Inflammatory macrophage treated with lipopolysaccharide for 1 hour (primary cell): Measurements from ENCODE around the gene KRTAP5-5.
"Not testable (repeated sequence)": the region's sequence is repeated elsewhere in the genome, so short reads cannot be mapped to it uniquely, and the experiment has no call there.

Source experiments
- DNase-seq, 2 donors: peaks; one replicate each; pipeline ENCODE4 v3.0.0-alpha.2; 2020 to 2022

The KRTAP5-5 gene

GRCh38 chr11:1607901-1608300 lies 21.7 kb upstream of the KRTAP5-5 start:
- DNase-seq, result not testable (repeated sequence)

- no peak for DNase-seq
These were observed 21.2 kb upstream of the KRTAP5-5 start, which contains the start of gene KRTAP5-3 for GRCh38 chr11:1608363-1608762. KRTAP5-3 (minus strand) TSS chr11:1608463; CDS start chr11:1608385, 78 bp downstream.

GRCh38 chr11:1618231-1618630 lies 11.3 kb upstream of the KRTAP5-5 start:
- no peak for DNase-seq

GRCh38 chr11:1619449-1619848 lies 10.1 kb upstream of the KRTAP5-5 start:
- DNase-seq, result peak; percentile 8 to 23

- no peak for DNase-seq
These were observed 7.5 kb upstream of the KRTAP5-5 start, which contains the start of gene KRTAP5-4 for GRCh38 chr11:1622086-1622485. KRTAP5-4 (minus strand) TSS chr11:1622138; CDS start chr11:1622093, 45 bp downstream.

- DNase-seq, result no peak
These were observed 5.9 kb upstream of the KRTAP5-5 start for GRCh38 chr11:1623716-1624115.

- no peak for DNase-seq
These were observed 5.0 kb upstream of the KRTAP5-5 start for GRCh38 chr11:1624621-1625020.

GRCh38 chr11:1625541-1625940 lies 4.0 kb upstream of the KRTAP5-5 start:
- DNase-seq, result no peak

GRCh38 chr11:1628506-1629325 lies 859 bp upstream of the KRTAP5-5 start:
- DNase-seq, result peak; percentile 9 to 65

GRCh38 chr11:1630271-1630670 lies 696 bp downstream of the KRTAP5-5 start:
- DNase-seq, result no peak

GRCh38 chr11:1631066-1631568 lies 1.5 kb downstream of the KRTAP5-5 start:
- no peak for DNase-seq

GRCh38 chr11:1632053-1632714 lies 2.6 kb downstream of the KRTAP5-5 start:
- no peak for DNase-seq

GRCh38 chr11:1633864-1634263 lies 4.3 kb downstream of the KRTAP5-5 start:
- no peak for DNase-seq

- DNase-seq, result no peak
These were observed 6.8 kb downstream of the KRTAP5-5 start for GRCh38 chr11:1636291-1636950.

GRCh38 chr11:1637628-1638027 lies 8.1 kb downstream of the KRTAP5-5 start:
- DNase-seq, result no peak

GRCh38 chr11:1638344-1638743 lies 8.8 kb downstream of the KRTAP5-5 start:
- no peak for DNase-seq

- no peak for DNase-seq
These were observed 9.6 kb downstream of the KRTAP5-5 start for GRCh38 chr11:1639102-1639620.

GRCh38 chr11:1639666-1640065 lies 10.1 kb downstream of the KRTAP5-5 start:
- no peak for DNase-seq

GRCh38 chr11:1640076-1640946 lies 10.7 kb downstream of the KRTAP5-5 start:
- peak; percentile 1 to 34 for DNase-seq

- DNase-seq, result no peak
These were observed 11.5 kb downstream of the KRTAP5-5 start for GRCh38 chr11:1641096-1641495.

GRCh38 chr11:1642288-1643145 lies 12.9 kb downstream of the KRTAP5-5 start:
- no peak for DNase-seq
